Esophagus squamous epithelium (tissue), 4 donors: Measurements from ENCODE around the gene PAPOLA.

Source experiments
- CTCF ChIP-seq, 6 experiments: fragments of 450-650 bp in 4 of 6; fragments of 200-600 bp in 2 of 6; sonication (generic) in 2 of 6; IDR thresholded peaks; one replicate each; pipeline ENCODE4 v1.5.1; 2016 to 2019; ENCODE audit warnings: antibody characterized with exemption in 6 of 6, mild to moderate bottlenecking in 4 of 6, moderate library complexity in 4 of 6
- POLR2A ChIP-seq, 4 donors: fragments of 450-650 bp; IDR thresholded peaks; one replicate each; pipeline ENCODE4 v1.6.1; 2017; ENCODE audit warnings: antibody characterized with exemption in 4 of 4, mild to moderate bottlenecking in 4 of 4, moderate library complexity in 3 of 4

DNA sequence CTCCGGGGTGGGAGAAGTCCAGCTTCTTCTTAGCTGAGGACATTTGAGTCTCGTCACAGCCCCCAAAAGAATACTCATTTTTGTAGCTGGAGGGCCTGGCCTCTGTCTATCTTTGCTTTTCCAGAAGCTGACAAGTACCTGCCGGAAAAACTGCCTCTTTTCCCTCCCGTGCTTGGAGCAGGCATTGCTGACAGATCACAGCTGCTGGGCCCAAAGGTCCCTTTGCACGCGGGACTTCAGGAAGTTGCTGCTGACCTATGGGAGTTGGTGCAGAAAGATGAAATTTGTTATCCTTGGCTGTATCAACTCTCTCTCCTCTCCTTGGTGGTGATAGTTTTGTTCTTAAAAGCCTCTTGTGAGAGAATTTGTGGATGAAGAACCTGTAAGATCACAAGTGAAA lies 92.8 kb downstream of the PAPOLA start:
- TF ChIP-seq CTCF (IDR thresholded peaks at IDR 0.05) (no peak), POLR2A (IDR thresholded peaks at IDR 0.05) (no peak)
